ENCODE results near the gene ARMC2.
A peak's percentile ranks its signal among the peaks of the same experiment; 100 is the strongest.
"Not testable (repeated sequence)": the region's sequence is repeated elsewhere in the genome, so short reads cannot be mapped to it uniquely, and the experiment has no call there.

Gene ARMC2

DNA sequence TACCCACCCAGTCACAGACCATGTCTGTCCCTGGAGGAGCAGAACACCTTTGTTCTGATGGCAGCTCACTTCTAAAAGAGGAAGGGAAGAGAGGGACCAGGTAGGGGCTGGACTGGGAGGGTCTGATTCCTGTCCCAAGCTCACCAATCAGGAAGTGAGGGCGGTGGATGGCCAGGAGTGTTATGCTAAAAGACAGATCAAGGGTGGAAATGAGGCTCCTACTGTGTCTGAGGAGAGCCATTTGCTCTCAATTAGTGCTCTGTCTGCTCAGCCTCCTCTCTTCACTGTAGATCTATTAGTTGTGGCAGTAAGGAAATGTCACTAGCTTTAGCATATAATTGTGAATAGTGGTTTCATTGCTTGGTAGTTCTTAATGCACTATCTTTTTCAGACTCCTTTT, 72.5 kb downstream of the ARMC2 start:
- in situ Hi-C loops (cut with HindIII; ENCODE audit: low sequenced_read_pairs), result no loop called here
- TF ChIP-seq, protein P1, sequence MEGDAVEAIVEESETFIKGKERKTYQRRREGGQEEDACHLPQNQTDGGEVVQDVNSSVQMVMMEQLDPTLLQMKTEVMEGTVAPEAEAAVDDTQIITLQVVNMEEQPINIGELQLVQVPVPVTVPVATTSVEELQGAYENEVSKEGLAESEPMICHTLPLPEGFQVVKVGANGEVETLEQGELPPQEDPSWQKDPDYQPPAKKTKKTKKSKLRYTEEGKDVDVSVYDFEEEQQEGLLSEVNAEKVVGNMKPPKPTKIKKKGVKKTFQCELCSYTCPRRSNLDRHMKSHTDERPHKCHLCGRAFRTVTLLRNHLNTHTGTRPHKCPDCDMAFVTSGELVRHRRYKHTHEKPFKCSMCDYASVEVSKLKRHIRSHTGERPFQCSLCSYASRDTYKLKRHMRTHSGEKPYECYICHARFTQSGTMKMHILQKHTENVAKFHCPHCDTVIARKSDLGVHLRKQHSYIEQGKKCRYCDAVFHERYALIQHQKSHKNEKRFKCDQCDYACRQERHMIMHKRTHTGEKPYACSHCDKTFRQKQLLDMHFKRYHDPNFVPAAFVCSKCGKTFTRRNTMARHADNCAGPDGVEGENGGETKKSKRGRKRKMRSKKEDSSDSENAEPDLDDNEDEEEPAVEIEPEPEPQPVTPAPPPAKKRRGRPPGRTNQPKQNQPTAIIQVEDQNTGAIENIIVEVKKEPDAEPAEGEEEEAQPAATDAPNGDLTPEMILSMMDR (IDR thresholded peaks at IDR 0.05; ENCODE audit: low read depth, low read length, missing control alignments), result no peak
- no peak for DNase-seq (ENCODE audit: low read depth)
- H3K4me3 ChIP-seq (ENCODE audit: low read depth, low read length), result no peak overlapping the region

DNA sequence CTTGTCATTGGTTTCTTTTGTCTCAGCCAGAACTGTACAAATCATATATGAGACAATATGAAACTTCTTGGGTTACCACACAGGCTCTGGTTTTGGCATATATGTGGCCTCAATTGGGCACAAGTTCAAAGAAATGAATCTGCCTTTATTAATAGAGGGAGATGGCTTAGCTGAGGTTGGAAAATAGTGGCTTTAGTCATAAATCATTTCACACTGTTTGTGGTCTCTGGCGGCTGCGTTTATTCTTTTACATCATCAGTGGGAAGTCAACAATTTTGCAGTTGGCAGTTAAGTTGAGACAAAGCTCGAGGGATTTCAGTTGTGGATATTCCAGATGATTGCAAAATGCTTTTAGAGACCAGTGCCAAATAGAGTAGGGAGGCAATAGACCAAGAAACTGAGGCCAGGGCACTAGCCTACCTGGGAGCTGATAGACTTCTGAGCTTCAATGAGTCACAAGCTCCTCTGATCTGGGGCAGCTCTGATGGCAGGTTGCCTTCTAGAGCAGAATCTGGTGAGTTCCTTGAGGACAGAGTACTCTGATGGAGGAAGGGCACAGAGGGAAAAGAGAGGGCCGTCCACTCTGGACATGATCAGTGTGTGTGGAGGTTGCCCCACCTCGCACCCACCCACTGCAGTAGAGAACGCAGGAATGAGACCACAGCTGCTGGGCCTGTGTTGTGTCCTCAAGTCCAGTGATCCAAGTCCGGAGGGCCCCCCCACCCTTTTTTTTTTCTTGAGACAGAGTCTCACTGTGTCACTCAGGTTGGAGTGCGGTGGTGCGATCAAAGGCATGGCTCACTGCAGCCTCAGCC, 73.5 kb downstream of the ARMC2 start:
- no peak overlapping the region for H3K4me3 ChIP-seq (ENCODE audit: low read depth, low read length)
- TF ChIP-seq, protein P1 (IDR thresholded peaks at IDR 0.05; ENCODE audit: low read depth, low read length, missing control alignments), result no peak
- peak; percentile 97 for DNase-seq (ENCODE audit: low read depth)
- in situ Hi-C loops (cut with HindIII; ENCODE audit: low sequenced_read_pairs), result no loop called here

DNA sequence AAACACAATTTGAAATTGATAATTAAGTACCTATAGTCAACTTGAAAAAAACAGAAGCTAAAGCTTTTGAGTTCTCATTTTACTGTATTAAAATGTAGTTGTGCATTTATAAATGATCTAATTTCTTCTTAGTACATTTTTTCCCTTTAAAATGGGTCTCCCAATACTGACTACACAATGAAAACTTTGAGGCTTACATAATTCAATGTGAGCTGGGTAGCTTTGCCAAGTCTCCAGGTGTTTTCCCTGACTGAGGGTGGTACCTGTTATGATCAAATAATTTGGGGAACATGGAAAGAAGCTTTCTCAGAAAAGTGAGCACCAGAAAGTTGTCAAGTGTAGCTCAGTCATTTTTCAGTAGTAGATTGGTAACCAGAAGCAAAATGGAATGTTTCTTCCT, 74.3 kb downstream of the ARMC2 start:
- no peak for DNase-seq (ENCODE audit: low read depth)
- TF ChIP-seq, protein P1 (IDR thresholded peaks at IDR 0.05; ENCODE audit: low read depth, low read length, missing control alignments), result no peak
- H3K4me3 ChIP-seq (ENCODE audit: low read depth, low read length), result no peak overlapping the region
- in situ Hi-C loops (cut with HindIII; ENCODE audit: low sequenced_read_pairs), result no loop called here

GRCh38 chr6:108927927-108928326, 79.7 kb downstream of the ARMC2 start:
- in situ Hi-C loops (cut with HindIII; ENCODE audit: low sequenced_read_pairs), result no loop called here
- DNase-seq (ENCODE audit: low read depth), result no peak
- TF ChIP-seq, protein P1 (IDR thresholded peaks at IDR 0.05; ENCODE audit: low read depth, low read length, missing control alignments), result no peak
- H3K4me3 ChIP-seq (ENCODE audit: low read depth, low read length), result no peak overlapping the region

- no peak for DNase-seq (ENCODE audit: low read depth)
- in situ Hi-C loops (cut with HindIII; ENCODE audit: low sequenced_read_pairs), result no loop called here
- TF ChIP-seq, protein P1 (IDR thresholded peaks at IDR 0.05; ENCODE audit: low read depth, low read length, missing control alignments), result no peak
Observed at GRCh38 chr6:108928650-108929049, 80.4 kb downstream of the ARMC2 start.

DNA sequence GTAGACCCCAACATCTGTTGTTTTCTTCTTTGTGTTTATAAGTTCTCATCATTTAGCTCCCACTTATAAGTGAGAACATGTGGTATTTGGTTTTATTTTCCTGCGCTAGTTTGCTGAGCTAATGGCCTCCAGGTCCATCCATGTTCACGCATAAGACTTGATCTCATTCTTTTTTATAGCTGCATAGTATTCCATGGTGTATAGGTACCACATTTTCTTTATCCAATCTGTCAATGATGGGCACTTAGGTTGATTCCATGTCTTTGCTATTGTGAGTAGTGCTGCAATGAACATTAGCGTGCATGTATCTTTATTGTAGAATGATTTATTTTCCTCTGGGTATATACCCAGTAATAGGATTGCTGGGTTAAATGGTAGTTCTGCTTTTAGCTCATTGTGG, 82.9 kb downstream of the ARMC2 start:
- DNase-seq (ENCODE audit: low read depth); H3K4me3 ChIP-seq (ENCODE audit: low read depth, low read length); in situ Hi-C loops (cut with HindIII; ENCODE audit: low sequenced_read_pairs): not testable (repeated sequence)

More at GRCh38 chr6:108928650-108929049, 80.4 kb downstream of the ARMC2 start:
- H3K4me3 ChIP-seq (ENCODE audit: low read depth, low read length), result no peak overlapping the region

GRCh38 chr6:108937170-108937569, 88.9 kb downstream of the ARMC2 start:
- no peak overlapping the region for H3K4me3 ChIP-seq (ENCODE audit: low read depth, low read length)
- in situ Hi-C loops (cut with HindIII; ENCODE audit: low sequenced_read_pairs), result no loop called here
- TF ChIP-seq, protein P1 (IDR thresholded peaks at IDR 0.05; ENCODE audit: low read depth, low read length, missing control alignments), result no peak
- no peak for DNase-seq (ENCODE audit: low read depth)

Measured in astrocyte of the cerebellum (primary cell).